ENCODE measurements around the gene ZNF678.
"Not testable (repeated sequence)": the region's sequence is repeated elsewhere in the genome, so short reads cannot be mapped to it uniquely, and the experiment has no call there.

GRCh38 chr1:227596222-227596621 lies 32.9 kb downstream of the ZNF678 start:
- TF ChIP-seq MAX (IDR thresholded peaks at IDR 0.05); SMC3 (IDR thresholded peaks at IDR 0.05); MAZ (IDR thresholded peaks at IDR 0.05; ENCODE audit: borderline replicate concordance, low read depth, low read length); USF2 (IDR thresholded peaks at IDR 0.05): not testable (repeated sequence)
